AG04450 (cell line): ENCODE data around the gene CDKN2AIPNL. TPM values are rescaled to one million over a fixed set of nuclear protein-coding genes. Genes with fewer than 3 reads are reported as not detected.

ENCODE experiments used
- CTCF ChIA-PET: fragments of 300-600, 350-600 bp; formaldehyde crosslinking; extraction: SDS; loops from one replicate; lab custom pipeline; 2022; ENCODE audit warnings: antibody characterized with exemption, inconsistent platforms; lab: Charles Lee
- POLR2A ChIA-PET: fragments of 350-600 bp; formaldehyde crosslinking; extraction: SDS; loops from one replicate; lab custom pipeline; 2021; ENCODE audit warnings: antibody characterized with exemption, inconsistent platforms; lab: Yijun Ruan, JAX
- DNase-seq: peaks from one replicate; pipeline ENCODE4 v3.0.0-alpha.2; 2011; ENCODE audit warnings: low read depth, low spot score
- H3K27ac ChIP-seq: one replicate; pipeline ENCODE4 v1.5.1; 2012; ENCODE audit warnings: low read depth, low read length, control low read depth
- H3K27me3 ChIP-seq: one replicate; pipeline ENCODE4 v1.6.0; 2012; ENCODE audit warnings: low read length; ENCODE audit not compliant: control insufficient read depth, insufficient read depth
- H3K4me3 ChIP-seq: 2 replicates; pipeline ENCODE4 v1.5.1; 2011; ENCODE audit warnings: mild to moderate bottlenecking, low read depth, low read length, control low read depth
- H3K9me3 ChIP-seq: 2 replicates; pipeline ENCODE4 v1.5.1; 2012; ENCODE audit warnings: low read length; ENCODE audit not compliant: control insufficient read depth, insufficient read depth
- CTCF ChIP-seq: IDR thresholded peaks from 2 replicates; pipeline ENCODE4 v1.5.1; 2011; ENCODE audit warnings: low read depth, low read length, control low read depth, inconsistent platforms
- polyA plus RNA-seq: library from polyadenylated mRNA; depleted of rRNA; stranded (reverse); fragments of >200 nt; gene quantifications from 2 replicates; pipeline ENCODE4 v1.2.3, GENCODE V29; 2011; rRNA removed

CDKN2AIPNL gene
- polyA plus RNA-seq, 1 experiment = 20.8 TPM

- DNase-seq = no peak
- H3K27ac ChIP-seq = no peak overlapping the region
- no peaks in the 10 kb centered on the region for H3K9me3 ChIP-seq
- TF ChIP-seq CTCF = no peak
- CTCF ChIA-PET = no interaction called here
- no peak overlapping the region for H3K4me3 ChIP-seq
- no peaks in the 10 kb centered on the region for H3K27me3 ChIP-seq
- POLR2A ChIA-PET = no interaction called here
Measured at GRCh38 chr5:134365604-134366003, 46.1 kb downstream of the CDKN2AIPNL start.

GRCh38 chr5:134355681-134356080, 56.0 kb downstream of the CDKN2AIPNL start:
- H3K4me3 ChIP-seq = no peak overlapping the region
- H3K27me3 ChIP-seq = no peaks in the 10 kb centered on the region
- H3K27ac ChIP-seq = no peak overlapping the region
- DNase-seq = no peak
- no peak for TF ChIP-seq CTCF
- POLR2A ChIA-PET = no interaction called here
- H3K9me3 ChIP-seq = no peaks in the 10 kb centered on the region
- CTCF ChIA-PET = no interaction called here

Other genes starting within 250 kb of the CDKN2AIPNL start
- gene SKP1, start 234.9 kb downstream of the CDKN2AIPNL start, polyA plus RNA-seq = 725 and 1,036 TPM in 2 replicates
- 175 and 252 TPM in 2 replicates for gene PPP2CA, start 185.8 kb downstream of the CDKN2AIPNL start, polyA plus RNA-seq
- 2.1 and 3.7 TPM in 2 replicates for gene CDKL3, start 44.7 kb downstream of the CDKN2AIPNL start, polyA plus RNA-seq
- gene UBE2B, start 40.3 kb downstream of the CDKN2AIPNL start, polyA plus RNA-seq = 57.3 and 99.2 TPM in 2 replicates
- gene JADE2, start 113.8 kb upstream of the CDKN2AIPNL start, polyA plus RNA-seq = 12.4 and 13.2 TPM in 2 replicates
- gene SAR1B, start 220.9 kb upstream of the CDKN2AIPNL start, polyA plus RNA-seq = 63.8 and 81.6 TPM in 2 replicates
- 35.9 and 46.7 TPM in 2 replicates for gene SEC24A, start 236.9 kb upstream of the CDKN2AIPNL start, polyA plus RNA-seq